HCT116 (cell line): ENCODE measurements around the gene OR2W1. TPM values are rescaled to one million over a fixed set of nuclear protein-coding genes. Genes with fewer than 3 reads are reported as not detected.

Source experiments
- ATAC-seq: fragments of 200-7000 bp; cut with Tn5 transposase; 2 replicates; pipeline ENCODE4 v1.9.1; 2020; ENCODE audit warnings: mild to moderate bottlenecking, moderate library complexity
- BruUV-seq: library from RNA; stranded (reverse); fragments of 400-500 nt; replicated peaks from 2 replicates; lab custom pipeline; 2021; lab: Mats Ljungman, UMichigan
- CTCF ChIA-PET: fragments of 300-600 bp; sonication (Branson Sonifier 250); formaldehyde crosslinking; loops from one replicate; lab custom pipeline; 2021; ENCODE audit warnings: antibody characterized with exemption; lab: Charles Lee
- POLR2A ChIA-PET: fragments of 300-600, 350-600 bp; sonication (Branson Sonifier 250); formaldehyde crosslinking; loops from one replicate; lab custom pipeline; 2021; ENCODE audit warnings: antibody characterized with exemption; lab: Charles Lee
- RAD21 ChIA-PET, 2 experiments: fragments of 300-600 bp; sonication (Branson Sonifier 250); formaldehyde crosslinking; loops; one replicate each; lab custom pipeline; 2023; ENCODE audit warnings: low total read pairs in 2 of 2; ENCODE audit not compliant: uncharacterized antibody in 2 of 2, unreplicated experiment in 2 of 2, low non-redundant PET in 1 of 2; lab: Charles Lee
- DNase-seq: peaks from one replicate; pipeline ENCODE4 v3.0.0-alpha.2; 2010; ENCODE audit warnings: low read depth, low spot score
- H2AFZ ChIP-seq: fragments of 200-600 bp; shearing (Covaris generic), sonication (generic); 2 replicates; pipeline ENCODE4 v1.6.1; 2017; ENCODE audit warnings: low read depth, mixed run types, mixed read lengths, antibody characterized with exemption, low read length; ENCODE audit not compliant: poor library complexity, severe bottlenecking
- H3K27ac ChIP-seq: 2 replicates; pipeline ENCODE4 v1.5.1; 2012; ENCODE audit warnings: low read depth, low read length
- H3K27me3 ChIP-seq: fragments of 200-600 bp; sonication (generic); 2 replicates; pipeline ENCODE4 v1.6.1; 2016; ENCODE audit warnings: mixed run types, low read length, mixed read lengths; ENCODE audit not compliant: insufficient read depth
- H3K36me3 ChIP-seq, 2 experiments: fragments of 200-500 bp in 1 of 2; fragments of 200-600 bp in 1 of 2; sonication (Bioruptor generic) in 1 of 2; sonication (generic) in 1 of 2; 2 replicates each; pipeline versions ENCODE4 v1.5.1 to v1.6.1; 2014 to 2016; ENCODE audit warnings: low read length in 2 of 2, inconsistent platforms in 1 of 2, mixed read lengths in 1 of 2, mixed run types in 1 of 2; ENCODE audit not compliant: insufficient read depth in 2 of 2, control insufficient read depth in 1 of 2
- H3K4me1 ChIP-seq, 2 experiments: fragments of 200-600 bp in 1 of 2; sonication (generic) in 1 of 2; 2 replicates each; pipeline versions ENCODE4 v1.5.1 to v1.6.1; 2012 to 2017; ENCODE audit warnings: low read length in 2 of 2, inconsistent platforms in 1 of 2, mild to moderate bottlenecking in 1 of 2, mixed read lengths in 1 of 2, mixed run types in 1 of 2, moderate library complexity in 1 of 2; ENCODE audit not compliant: insufficient read depth in 2 of 2, control insufficient read depth in 1 of 2
- H3K4me2 ChIP-seq: fragments of 200-600 bp; sonication (generic); 2 replicates; pipeline ENCODE4 v1.6.1; 2017; ENCODE audit warnings: mixed run types, low read length, mixed read lengths
- H3K4me3 ChIP-seq, 2 experiments: fragments of 200-600 bp in 1 of 2; sonication (generic) in 1 of 2; replicated peaks in 1 of 2; 2 replicates each; pipeline ENCODE4 v1.5.1; 2011 to 2016; ENCODE audit warnings: low read length in 2 of 2, control low read depth in 1 of 2, low read depth in 1 of 2, mild to moderate bottlenecking in 1 of 2, mixed read lengths in 1 of 2, mixed run types in 1 of 2
- H3K79me2 ChIP-seq: fragments of 200-600 bp; sonication (generic); 2 replicates; pipeline ENCODE4 v1.6.1; 2017; ENCODE audit warnings: mild to moderate bottlenecking, mixed run types, low read length, moderate library complexity, mixed read lengths; ENCODE audit not compliant: insufficient read depth
- H3K9ac ChIP-seq: fragments of 200-600 bp; sonication (generic); 2 replicates; pipeline ENCODE4 v1.6.1; 2016; ENCODE audit warnings: low read length, mixed read lengths
- H3K9me2 ChIP-seq: fragments of 200-600 bp; sonication (generic), shearing (Covaris generic); 2 replicates; pipeline ENCODE4 v1.6.1; 2017; ENCODE audit warnings: mixed run types, mild to moderate bottlenecking, moderate library complexity; ENCODE audit not compliant: insufficient read depth
- H3K9me3 ChIP-seq, 2 experiments: fragments of 200-500 bp in 1 of 2; fragments of 200-600 bp in 1 of 2; sonication (Bioruptor generic) in 1 of 2; sonication (generic) in 1 of 2; 2 replicates each; pipeline ENCODE4 v1.6.1; 2014 to 2017; ENCODE audit warnings: low read length in 2 of 2, mixed read lengths in 2 of 2, inconsistent platforms in 1 of 2, low read depth in 1 of 2, mild to moderate bottlenecking in 1 of 2, mixed run types in 1 of 2, moderate library complexity in 1 of 2; ENCODE audit not compliant: control insufficient read depth in 1 of 2, insufficient read depth in 1 of 2
- H4K20me1 ChIP-seq: fragments of 200-600 bp; sonication (generic), shearing (Covaris generic); 2 replicates; pipeline ENCODE4 v1.6.1; 2017; ENCODE audit warnings: mixed run types, mild to moderate bottlenecking, moderate library complexity; ENCODE audit not compliant: insufficient read depth
- ATF3 ChIP-seq: IDR thresholded peaks from 2 replicates; pipeline ENCODE4 v1.6.1; 2012
- CBX3 ChIP-seq: IDR thresholded peaks from 2 replicates; pipeline ENCODE4 v1.6.1; 2012; ENCODE audit warnings: low read depth
- ELF1 ChIP-seq: IDR thresholded peaks from 2 replicates; pipeline ENCODE4 v1.6.1; 2012; ENCODE audit warnings: low read depth, borderline replicate concordance
- FOSL1 ChIP-seq: IDR thresholded peaks from 2 replicates; pipeline ENCODE4 v1.6.1; 2012; ENCODE audit warnings: low read depth
- TCF7L2 ChIP-seq: IDR thresholded peaks from 2 replicates; pipeline ENCODE4 v1.7.0; 2011; ENCODE audit warnings: borderline replicate concordance, inconsistent platforms; ENCODE audit not compliant: insufficient read depth, insufficient read length; ENCODE audit errors: extremely low read depth
- YY1 ChIP-seq: IDR thresholded peaks from 2 replicates; pipeline ENCODE4 v1.6.1; 2011; ENCODE audit warnings: low read length, low read depth, moderate library complexity, mild to moderate bottlenecking; ENCODE audit not compliant: insufficient replicate concordance; ENCODE audit errors: extremely low read depth
- ZFX ChIP-seq: fragments of 450-650 bp; IDR thresholded peaks from 2 replicates; pipeline ENCODE4 v1.6.1; 2017
- ZNF274 ChIP-seq: fragments of 200-500 bp; sonication (Bioruptor generic); IDR thresholded peaks from 2 replicates; pipeline ENCODE4 v1.6.1; 2014; ENCODE audit warnings: mild to moderate bottlenecking, low read depth, low read length, inconsistent platforms
- intact Hi-C: fragments of 100-400 bp; cut with micrococcal nuclease; formaldehyde crosslinking; loops from 2 replicates; pipeline ENCODE4 v1.10.0; 2022
- total RNA-seq: library from RNA; stranded (reverse); gene quantifications from one replicate; pipeline ENCODE4 v1.2.1, GENCODE V29; 2021; ENCODE audit not compliant: unreplicated experiment

The OR2W1 gene
- total RNA-seq, 1 experiment from 2014 or later: not detected

- no peak for TF ChIP-seq TCF7L2
- TF ChIP-seq FOSL1: no peak
- intact Hi-C loops: no loop called here
- no peak overlapping the region for H3K4me2 ChIP-seq
- no peaks in the 10 kb centered on the region for H4K20me1 ChIP-seq
- H3K27me3 ChIP-seq: no peaks in the 10 kb centered on the region
- no peaks in the 10 kb centered on the region for H3K9me2 ChIP-seq
- CTCF ChIA-PET: no interaction called here
- no peak for ATAC-seq
- no peaks in the 10 kb centered on the region for H3K4me1 ChIP-seq
- no peak overlapping the region for H3K9ac ChIP-seq
- no peak overlapping the region for H3K4me3 ChIP-seq
- DNase-seq: no peak
- no peaks in the 10 kb centered on the region for H3K79me2 ChIP-seq
- H2AFZ ChIP-seq: no peak overlapping the region
- H3K36me3 ChIP-seq: no peaks in the 10 kb centered on the region
- no TSS peak for BruUV-seq
- no peaks in the 10 kb centered on the region for H3K9me3 ChIP-seq
- H3K27ac ChIP-seq: no peak overlapping the region
- RAD21 ChIA-PET: no interaction called here
- POLR2A ChIA-PET: no interaction called here
These were observed 25.3 kb downstream of the OR2W1 start for GRCh38 chr6:29019629-29020028.

GRCh38 chr6:29017428-29017802, 27.6 kb downstream of the OR2W1 start:
- no peaks in the 10 kb centered on the region for H3K79me2 ChIP-seq
- no peak overlapping the region for H3K4me3 ChIP-seq
- H3K4me1 ChIP-seq: no peaks in the 10 kb centered on the region
- POLR2A ChIA-PET: no interaction called here
- H3K36me3 ChIP-seq: no peaks in the 10 kb centered on the region
- no peak overlapping the region for H3K9ac ChIP-seq
- H4K20me1 ChIP-seq: no peaks in the 10 kb centered on the region
- RAD21 ChIA-PET: no interaction called here
- H2AFZ ChIP-seq: peak overlapping the region; percentile 63
- no peak overlapping the region for H3K27ac ChIP-seq
- H3K9me3 ChIP-seq: no peaks in the 10 kb centered on the region
- BruUV-seq: no TSS peak
- DNase-seq: no peak
- CTCF ChIA-PET: no interaction called here
- no peak for ATAC-seq
- intact Hi-C loops: loop anchor here (1.0 to 2.0 kb wide), 3 partner anchors 121 to 331 kb away; no protein-coding TSS in a partner anchor
- H3K4me2 ChIP-seq: no peak overlapping the region
- TF ChIP-seq TCF7L2: no peak
- no peak for TF ChIP-seq ZFX
- no peak for TF ChIP-seq YY1
- no peak for TF ChIP-seq ZNF274
- no peak for TF ChIP-seq CBX3
- TF ChIP-seq ATF3: no peak
- no peak for TF ChIP-seq ELF1
- no peak for TF ChIP-seq FOSL1
- H3K9me2 ChIP-seq: no peaks in the 10 kb centered on the region
- H3K27me3 ChIP-seq: no peaks in the 10 kb centered on the region
